ENCODE measurements around the gene ZNF354B. TPM values are rescaled to one million over a fixed set of nuclear protein-coding genes. Genes with fewer than 3 reads are reported as not detected.

ZNF354B gene
- total RNA-seq, 2 experiments from 2014 or later = 9.4 to 11.0 TPM

Other genes starting within 250 kb of the ZNF354B start
- 10 to 100 TPM; 15.6 to 16.8 TPM for gene CLK4, start 232.9 kb upstream of the ZNF354B start, total RNA-seq
- gene ZNF354A, start 129.3 kb upstream of the ZNF354B start, total RNA-seq = 1 to 10 TPM; 6.4 to 6.5 TPM
- under 1 TPM; 0.32 to 0.37 TPM for gene ZFP2, start 36.0 kb downstream of the ZNF354B start, total RNA-seq
- not detected for gene ZNF454, start 81.2 kb downstream of the ZNF354B start, total RNA-seq
- gene GRM6, start 135.4 kb downstream of the ZNF354B start, total RNA-seq = not detected
- 1 to 10 TPM; 2.1 to 2.2 TPM for gene ZNF879, start 163.9 kb downstream of the ZNF354B start, total RNA-seq
- 1 to 10 TPM; 6.6 to 6.7 TPM for gene ZNF354C, start 200.4 kb downstream of the ZNF354B start, total RNA-seq

Measured in activated naive CD8-positive, alpha-beta T cell treated with anti-CD3 and anti-CD28 coated beads for 36 hours (primary cell).